PFSK-1 (cell line): ENCODE measurements around the gene RND3.

Source experiments
- FOXP2 ChIP-seq: optimal IDR thresholded peaks from 2 replicates; pipeline ENCODE3; 2011; ENCODE audit warnings: borderline replicate concordance, control low read depth, inconsistent platforms; ENCODE audit not compliant: insufficient read depth; ENCODE audit errors: extremely low read length, extremely low read depth
- POLR2AphosphoS5 ChIP-seq: IDR thresholded peaks from 2 replicates; pipeline ENCODE4 v1.6.1; 2012; ENCODE audit warnings: low read depth, mild to moderate bottlenecking, control low read depth, low read length, moderate library complexity
- SIN3A ChIP-seq: IDR thresholded peaks from 2 replicates; pipeline ENCODE4 v1.6.1; 2012; ENCODE audit warnings: mild to moderate bottlenecking, low read length, moderate library complexity, borderline replicate concordance; ENCODE audit not compliant: insufficient read depth
- TAF1 ChIP-seq: IDR thresholded peaks from 2 replicates; pipeline ENCODE4 v1.6.1; 2012; ENCODE audit warnings: low read length, control low read depth, borderline replicate concordance; ENCODE audit not compliant: insufficient read depth
- TF ChIP-seq, protein P1 (sequence below), 2 experiments: IDR thresholded peaks; 2 replicates each; pipeline versions ENCODE4 v1.6.1 to v1.8.0; 2011 to 2012; ENCODE audit warnings: low read depth in 2 of 2, low read length in 2 of 2, control low read depth in 1 of 2, inconsistent platforms in 1 of 2, mild to moderate bottlenecking in 1 of 2, moderate library complexity in 1 of 2; ENCODE audit not compliant: insufficient read depth in 1 of 2

DNA sequence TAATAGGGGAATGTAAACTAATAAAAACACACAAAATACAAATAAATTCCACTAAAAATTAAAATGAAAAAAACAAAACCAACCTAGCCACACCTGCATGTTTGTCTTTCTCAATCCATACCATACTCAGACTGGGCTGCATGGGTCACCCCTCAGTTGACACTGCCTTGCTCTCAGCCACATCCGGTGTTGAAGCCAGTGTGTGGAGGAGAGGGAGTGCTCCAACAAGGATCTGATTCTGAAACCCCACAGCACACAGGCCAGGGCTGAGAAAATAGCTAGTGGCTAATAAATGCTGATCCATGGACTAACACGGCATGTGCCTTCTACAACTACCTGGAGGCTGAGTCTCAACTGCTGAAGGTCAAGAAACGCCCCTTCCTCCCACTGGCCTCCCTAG is 13.7 kb downstream of the RND3 start:
- TF ChIP-seq POLR2AphosphoS5 (no peak), TAF1 (no peak), SIN3A (no peak), FOXP2 (no peak)
- TF ChIP-seq, protein P1, sequence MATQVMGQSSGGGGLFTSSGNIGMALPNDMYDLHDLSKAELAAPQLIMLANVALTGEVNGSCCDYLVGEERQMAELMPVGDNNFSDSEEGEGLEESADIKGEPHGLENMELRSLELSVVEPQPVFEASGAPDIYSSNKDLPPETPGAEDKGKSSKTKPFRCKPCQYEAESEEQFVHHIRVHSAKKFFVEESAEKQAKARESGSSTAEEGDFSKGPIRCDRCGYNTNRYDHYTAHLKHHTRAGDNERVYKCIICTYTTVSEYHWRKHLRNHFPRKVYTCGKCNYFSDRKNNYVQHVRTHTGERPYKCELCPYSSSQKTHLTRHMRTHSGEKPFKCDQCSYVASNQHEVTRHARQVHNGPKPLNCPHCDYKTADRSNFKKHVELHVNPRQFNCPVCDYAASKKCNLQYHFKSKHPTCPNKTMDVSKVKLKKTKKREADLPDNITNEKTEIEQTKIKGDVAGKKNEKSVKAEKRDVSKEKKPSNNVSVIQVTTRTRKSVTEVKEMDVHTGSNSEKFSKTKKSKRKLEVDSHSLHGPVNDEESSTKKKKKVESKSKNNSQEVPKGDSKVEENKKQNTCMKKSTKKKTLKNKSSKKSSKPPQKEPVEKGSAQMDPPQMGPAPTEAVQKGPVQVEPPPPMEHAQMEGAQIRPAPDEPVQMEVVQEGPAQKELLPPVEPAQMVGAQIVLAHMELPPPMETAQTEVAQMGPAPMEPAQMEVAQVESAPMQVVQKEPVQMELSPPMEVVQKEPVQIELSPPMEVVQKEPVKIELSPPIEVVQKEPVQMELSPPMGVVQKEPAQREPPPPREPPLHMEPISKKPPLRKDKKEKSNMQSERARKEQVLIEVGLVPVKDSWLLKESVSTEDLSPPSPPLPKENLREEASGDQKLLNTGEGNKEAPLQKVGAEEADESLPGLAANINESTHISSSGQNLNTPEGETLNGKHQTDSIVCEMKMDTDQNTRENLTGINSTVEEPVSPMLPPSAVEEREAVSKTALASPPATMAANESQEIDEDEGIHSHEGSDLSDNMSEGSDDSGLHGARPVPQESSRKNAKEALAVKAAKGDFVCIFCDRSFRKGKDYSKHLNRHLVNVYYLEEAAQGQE (IDR thresholded peaks at IDR 0.05; ENCODE audit: insufficient read depth in 1 of 2, low read depth in 2 of 2, low read length in 2 of 2), result no peak
